Endometrial microvascular endothelial cells (primary cell): Measurements from ENCODE around the gene TMEM204. TPM values are rescaled to one million over a fixed set of nuclear protein-coding genes. Genes with fewer than 3 reads are reported as not detected.

Source experiments
- total RNA-seq: library from RNA; depleted of rRNA; stranded (reverse); fragments of >200 nt; gene quantifications from one replicate; pipeline ENCODE4 v1.2.3, GENCODE V29; 2015; ENCODE audit errors: inconsistent ontology term

Gene TMEM204
- total RNA-seq, 1 donor from 2014 or later = 17.6 TPM

Other genes with a start within 250 kb of the TMEM204 start
- 62.4 TPM for gene UBE2I, start 224.0 kb upstream of the TMEM204 start, total RNA-seq
- 0.74 TPM for gene BAIAP3, start 200.0 kb upstream of the TMEM204 start, total RNA-seq
- gene TSR3, start 181.8 kb upstream of the TMEM204 start, total RNA-seq = 91.1 TPM
- gene GNPTG, start 181.7 kb upstream of the TMEM204 start, total RNA-seq = 53.3 TPM
- 9.8 TPM for gene UNKL, start 119.0 kb upstream of the TMEM204 start, total RNA-seq
- gene UQCC4, start 112.9 kb upstream of the TMEM204 start, total RNA-seq = 24.6 TPM
- gene PERCC1, start 102.6 kb upstream of the TMEM204 start, total RNA-seq = not detected
- gene CCDC154, start 89.1 kb upstream of the TMEM204 start, total RNA-seq = not detected
- gene CLCN7, start 58.6 kb upstream of the TMEM204 start, total RNA-seq = 43.0 TPM
- 2.3 TPM for gene PTX4, start 44.7 kb upstream of the TMEM204 start, total RNA-seq
- gene TELO2, start 40.3 kb upstream of the TMEM204 start, total RNA-seq = 21.8 TPM
- 9.6 TPM for gene IFT140, start 78.4 kb downstream of the TMEM204 start, total RNA-seq
- gene CRAMP1, start 78.7 kb downstream of the TMEM204 start, total RNA-seq = 6.1 TPM
- 85.9 TPM for gene JPT2, start 144.6 kb downstream of the TMEM204 start, total RNA-seq
- gene MAPK8IP3, start 172.5 kb downstream of the TMEM204 start, total RNA-seq = 35.8 TPM
- gene NME3, start 237.9 kb downstream of the TMEM204 start, total RNA-seq = 65.6 TPM
- 3.5 TPM for gene EME2, start 239.1 kb downstream of the TMEM204 start, total RNA-seq
- 148 TPM for gene MRPS34, start 239.5 kb downstream of the TMEM204 start, total RNA-seq
- gene SPSB3, start 248.9 kb downstream of the TMEM204 start, total RNA-seq = 35.5 TPM
- 96.6 TPM for gene NUBP2, start 249.3 kb downstream of the TMEM204 start, total RNA-seq